NOMO-1 treated with DMSO at 0.1 percent for 48 hours (cell line): ENCODE results near the gene CCDC187.

ENCODE experiments used
- DNase-seq: peaks from one replicate; lab custom pipeline; 2025; ENCODE audit not compliant: unreplicated experiment; lab: John Stamatoyannopoulos, UW

CCDC187 gene

DNA sequence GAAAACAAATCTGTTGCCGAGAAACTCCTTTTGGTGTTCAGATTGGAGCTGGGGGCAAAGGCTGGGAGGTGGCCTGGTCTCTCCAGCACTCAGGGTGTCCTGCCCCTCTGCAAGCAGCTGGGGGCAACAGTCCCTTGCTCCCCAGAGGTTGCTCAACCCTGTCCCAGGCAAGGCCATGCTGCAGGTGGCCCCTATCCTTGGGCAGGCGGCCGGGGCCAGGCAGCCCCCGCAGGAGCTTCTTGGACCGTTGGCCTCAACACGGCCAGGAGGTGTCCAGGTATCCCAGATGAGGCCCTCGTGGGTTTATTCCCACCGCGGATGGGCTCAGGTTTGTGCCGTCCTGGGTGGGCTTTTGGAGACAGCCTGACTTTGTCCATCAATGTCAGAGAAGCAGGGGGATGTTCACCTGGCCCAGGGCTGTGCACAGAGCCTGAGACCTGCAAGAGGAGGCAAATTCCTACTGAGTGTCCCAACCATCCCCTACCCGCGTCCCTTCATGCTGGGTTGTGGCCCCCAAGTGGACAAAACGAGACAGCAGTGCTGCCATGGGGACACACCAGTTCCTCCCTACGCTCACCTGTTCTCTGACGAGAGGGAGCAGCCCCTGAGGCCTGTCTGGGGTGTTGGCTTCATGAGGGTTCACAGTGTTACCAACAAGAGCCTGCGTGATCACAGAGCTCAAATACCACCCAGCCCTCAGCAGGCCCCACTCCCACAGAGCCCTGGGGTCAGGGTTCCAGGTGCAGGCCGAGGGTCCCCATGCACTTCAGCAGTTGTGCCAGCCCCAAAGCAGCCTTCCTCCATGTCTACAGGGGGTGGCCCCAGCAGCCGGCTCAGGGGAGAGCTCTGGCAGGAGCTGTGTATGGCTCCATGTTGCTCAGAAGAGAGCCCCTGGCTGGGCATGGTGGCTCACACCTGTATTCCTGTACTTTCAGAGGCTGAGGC, 9.5 kb upstream of the CCDC187 start:
- no peak for DNase-seq

DNA sequence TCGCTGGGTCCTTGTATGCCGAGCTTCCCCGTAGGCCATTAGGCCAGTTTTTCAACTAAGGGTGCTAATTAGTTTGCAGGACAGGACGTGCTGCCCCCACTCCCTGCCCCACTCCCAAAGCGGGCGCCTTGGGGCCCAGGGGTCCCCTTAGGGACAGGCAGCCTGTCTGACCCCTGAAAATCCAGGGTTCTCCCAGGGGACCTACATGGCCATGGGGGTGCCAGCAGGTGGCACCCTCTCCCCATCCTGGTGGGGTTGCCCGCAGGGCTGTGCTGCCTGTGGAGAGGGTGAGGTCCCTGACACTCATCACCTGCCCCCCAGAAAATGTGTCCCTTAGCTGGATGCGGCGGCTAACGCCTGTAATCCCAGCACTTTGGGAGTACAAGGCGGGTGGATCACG, 8.5 kb upstream of the CCDC187 start:
- DNase-seq = peak; percentile 22

DNA sequence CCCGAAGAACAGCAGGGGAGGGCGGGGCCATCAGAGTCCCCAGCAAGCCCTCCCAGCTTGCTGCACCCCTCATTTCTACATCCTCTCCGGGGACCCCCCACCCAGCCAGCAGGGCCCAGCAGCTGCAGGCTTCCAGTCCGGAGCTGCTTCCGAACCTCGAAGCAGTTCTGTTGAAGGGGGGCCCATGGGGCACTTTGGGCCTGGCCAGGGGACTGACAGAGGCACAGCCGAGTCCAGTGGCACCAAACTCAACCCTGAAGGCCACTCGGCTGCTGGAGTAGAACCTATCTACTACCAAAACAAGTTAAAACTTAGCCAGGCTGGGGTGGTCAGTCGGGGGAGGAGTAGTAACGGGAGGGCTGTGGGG, 8.1 kb upstream of the CCDC187 start:
- DNase-seq = no peak

DNA sequence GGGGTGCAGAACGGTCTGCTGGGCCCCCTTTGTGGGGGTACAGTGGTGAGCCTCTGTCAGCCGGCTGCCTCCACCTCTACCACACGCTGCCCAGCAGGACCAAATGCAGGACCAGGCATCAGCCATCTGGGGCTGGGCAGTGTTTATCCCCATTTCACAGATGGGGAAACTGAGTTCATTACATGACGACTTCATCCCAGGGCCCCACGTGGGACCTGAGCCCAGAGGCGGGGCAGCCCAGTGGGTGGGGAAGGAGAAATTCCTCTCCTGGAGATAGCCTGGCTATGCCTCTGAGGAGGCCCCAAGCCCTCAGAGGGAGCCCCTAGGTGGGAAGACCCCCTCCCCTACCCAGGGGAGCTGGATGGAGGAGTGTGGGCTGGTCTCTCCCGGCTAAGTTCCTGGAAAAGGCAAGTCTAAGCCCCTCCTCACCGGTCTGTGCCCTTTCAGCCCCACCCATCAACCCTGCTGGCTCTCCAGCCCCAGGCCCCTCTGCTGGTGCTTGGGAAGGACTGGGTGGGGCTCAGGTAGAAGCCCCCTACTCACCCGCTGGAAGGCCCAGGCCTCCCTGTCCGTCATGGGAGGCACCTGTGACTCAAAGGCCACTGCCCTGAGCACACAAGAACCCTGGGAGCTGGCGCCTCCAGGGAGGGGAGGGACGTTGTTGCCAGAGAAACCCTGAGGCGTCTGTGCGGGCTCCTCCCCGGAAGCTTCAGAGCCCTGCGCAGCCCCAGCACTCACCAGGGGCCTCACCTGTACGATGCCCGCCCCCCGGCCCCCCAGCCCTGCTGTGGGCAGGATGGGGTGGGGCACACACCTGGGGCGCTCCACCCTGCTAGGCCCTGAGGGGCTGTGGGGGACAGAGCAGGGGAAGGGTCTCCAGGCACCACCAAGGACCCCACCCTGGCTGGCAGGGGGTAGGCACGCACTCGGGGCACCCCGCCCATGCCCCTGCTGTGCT, 7.4 kb upstream of the CCDC187 start:
- no peak for DNase-seq

DNA sequence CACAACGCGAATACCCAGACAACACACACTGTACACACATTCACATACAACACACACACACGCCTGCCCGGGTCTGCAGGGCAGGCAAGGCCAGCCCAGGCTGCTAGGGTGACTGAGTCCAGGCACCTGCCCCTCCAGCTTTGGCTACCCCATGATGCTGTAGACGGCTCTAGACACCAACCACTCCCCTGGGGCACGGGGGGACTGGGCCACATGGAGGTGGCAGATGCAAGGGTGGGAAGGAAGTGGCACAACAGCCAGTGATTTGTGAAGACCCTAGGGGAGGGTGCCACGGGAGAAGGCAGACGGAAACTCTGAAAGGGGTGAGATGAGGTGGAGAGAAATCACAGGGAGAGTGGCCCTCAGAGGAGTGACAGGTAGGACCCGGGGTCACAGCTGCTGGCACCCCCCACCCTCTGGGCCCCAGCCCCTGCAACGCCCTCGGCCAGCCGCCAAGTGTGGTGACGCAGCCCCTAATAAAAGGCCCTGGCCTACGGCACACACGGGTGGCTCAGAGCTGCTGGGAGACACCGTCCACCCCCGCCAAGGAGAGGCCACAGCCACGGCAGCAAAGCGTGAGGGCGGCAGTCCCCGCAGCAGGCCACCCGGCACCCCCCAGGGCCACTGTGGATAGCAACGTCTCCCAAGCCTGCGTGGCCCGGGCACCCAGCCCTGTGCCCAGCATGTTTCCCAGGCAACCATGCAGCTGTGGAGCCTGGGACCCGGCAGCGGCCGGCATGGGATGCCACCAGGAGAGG, 6.6 kb upstream of the CCDC187 start:
- DNase-seq = no peak

DNA sequence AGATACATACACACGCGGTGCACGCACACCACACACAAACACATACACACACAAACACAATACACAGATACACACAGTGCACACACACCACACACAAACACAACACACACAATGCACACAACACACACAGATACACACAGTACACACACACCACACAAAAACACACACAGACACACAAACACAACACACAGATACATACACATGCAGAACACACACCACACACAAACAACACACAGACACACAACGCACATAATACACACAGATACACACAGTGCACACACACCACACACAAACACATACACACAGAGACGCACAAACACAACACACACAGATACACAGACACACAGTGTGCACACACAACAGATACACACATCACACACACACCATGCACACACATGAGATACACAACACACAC, 5.9 kb upstream of the CCDC187 start:
- DNase-seq = no peak

DNA sequence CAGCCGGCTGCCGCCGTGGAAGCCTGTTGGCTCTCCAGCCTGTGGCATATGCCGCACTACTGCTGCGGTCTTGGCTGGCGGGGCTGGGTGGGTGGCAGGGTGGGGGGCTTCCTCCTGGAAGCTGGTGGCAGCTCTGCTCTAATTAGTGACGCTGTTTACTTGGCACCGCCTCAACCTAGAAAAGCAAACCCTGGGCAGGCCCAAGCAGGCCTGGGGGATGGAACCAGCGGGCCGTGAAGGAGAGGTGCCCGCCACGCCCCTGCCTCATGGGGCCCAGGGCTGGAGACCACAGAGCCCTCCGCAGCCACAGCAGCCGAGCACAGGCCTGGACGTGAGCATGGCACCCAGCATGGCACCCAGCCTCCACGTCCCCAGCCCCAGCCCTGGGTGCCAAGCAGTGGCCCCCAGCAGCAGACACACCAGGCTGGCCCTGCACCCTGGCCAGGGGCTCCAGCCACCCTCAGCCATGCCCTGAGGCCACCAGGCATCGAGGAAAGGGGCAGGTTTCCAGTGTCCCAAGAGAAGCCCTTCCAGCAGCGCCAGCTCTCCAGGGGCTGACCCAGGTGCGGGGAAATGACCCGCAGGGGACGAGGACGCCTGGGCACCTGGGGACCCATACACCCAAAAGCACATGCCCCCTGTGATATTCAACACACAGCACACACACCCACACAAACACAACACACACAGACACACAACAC, 5.4 kb upstream of the CCDC187 start:
- no peak for DNase-seq

DNA sequence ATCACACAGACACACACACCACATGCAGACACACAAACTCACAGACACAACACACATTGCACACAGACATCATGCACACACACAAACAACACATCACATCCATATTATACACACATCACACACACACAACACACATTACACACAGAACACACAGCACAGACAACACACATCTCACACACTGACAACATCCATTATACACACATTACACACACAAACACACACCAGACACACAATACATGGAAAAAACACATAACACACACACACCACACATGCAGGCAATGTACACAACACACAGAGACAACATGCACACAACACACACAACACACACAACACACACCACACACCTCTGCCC, 4.8 kb upstream of the CCDC187 start:
- DNase-seq = no peak

DNA sequence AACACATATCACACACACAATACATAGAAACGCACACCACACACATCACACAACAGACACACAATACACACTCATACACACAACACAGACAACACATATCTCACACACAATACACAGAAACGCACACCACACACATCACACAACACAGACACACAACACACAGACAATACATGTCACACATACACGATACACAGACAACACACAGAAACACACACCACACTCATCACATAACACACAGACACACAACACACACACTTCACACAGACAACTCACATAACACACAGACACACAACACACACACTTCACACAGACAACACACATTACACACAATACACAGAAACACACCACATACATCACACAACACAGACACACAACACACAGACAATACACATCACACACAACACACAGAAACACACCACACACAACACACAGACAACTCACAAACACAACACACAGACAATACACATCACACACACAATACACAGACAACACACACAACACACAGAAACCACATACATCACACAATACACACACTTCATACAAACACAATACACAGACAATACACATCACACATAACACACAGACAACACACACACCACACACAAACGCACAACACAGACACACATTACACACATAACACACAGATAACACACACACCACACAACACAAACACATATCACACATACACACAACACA, 4.3 kb upstream of the CCDC187 start:
- no peak for DNase-seq

DNA sequence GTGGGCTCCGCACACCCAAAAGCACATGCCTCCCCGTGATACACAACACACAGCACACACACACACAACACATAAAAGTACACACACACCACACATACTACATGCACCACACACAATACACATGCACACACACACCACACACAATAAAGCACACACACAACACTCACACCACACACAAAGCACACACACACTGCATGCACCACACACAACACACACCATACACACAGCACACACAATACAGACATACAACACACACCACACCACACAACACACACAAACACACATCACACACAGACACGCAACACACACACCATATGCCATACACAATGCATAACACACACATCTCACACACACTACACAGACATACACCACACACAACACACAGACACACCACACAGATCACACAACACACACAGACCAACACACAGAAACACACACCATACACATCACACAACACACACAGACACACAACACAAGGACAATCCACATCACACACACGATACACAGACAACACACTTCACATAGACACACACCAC, 3.4 kb upstream of the CCDC187 start:
- DNase-seq = no peak

DNA sequence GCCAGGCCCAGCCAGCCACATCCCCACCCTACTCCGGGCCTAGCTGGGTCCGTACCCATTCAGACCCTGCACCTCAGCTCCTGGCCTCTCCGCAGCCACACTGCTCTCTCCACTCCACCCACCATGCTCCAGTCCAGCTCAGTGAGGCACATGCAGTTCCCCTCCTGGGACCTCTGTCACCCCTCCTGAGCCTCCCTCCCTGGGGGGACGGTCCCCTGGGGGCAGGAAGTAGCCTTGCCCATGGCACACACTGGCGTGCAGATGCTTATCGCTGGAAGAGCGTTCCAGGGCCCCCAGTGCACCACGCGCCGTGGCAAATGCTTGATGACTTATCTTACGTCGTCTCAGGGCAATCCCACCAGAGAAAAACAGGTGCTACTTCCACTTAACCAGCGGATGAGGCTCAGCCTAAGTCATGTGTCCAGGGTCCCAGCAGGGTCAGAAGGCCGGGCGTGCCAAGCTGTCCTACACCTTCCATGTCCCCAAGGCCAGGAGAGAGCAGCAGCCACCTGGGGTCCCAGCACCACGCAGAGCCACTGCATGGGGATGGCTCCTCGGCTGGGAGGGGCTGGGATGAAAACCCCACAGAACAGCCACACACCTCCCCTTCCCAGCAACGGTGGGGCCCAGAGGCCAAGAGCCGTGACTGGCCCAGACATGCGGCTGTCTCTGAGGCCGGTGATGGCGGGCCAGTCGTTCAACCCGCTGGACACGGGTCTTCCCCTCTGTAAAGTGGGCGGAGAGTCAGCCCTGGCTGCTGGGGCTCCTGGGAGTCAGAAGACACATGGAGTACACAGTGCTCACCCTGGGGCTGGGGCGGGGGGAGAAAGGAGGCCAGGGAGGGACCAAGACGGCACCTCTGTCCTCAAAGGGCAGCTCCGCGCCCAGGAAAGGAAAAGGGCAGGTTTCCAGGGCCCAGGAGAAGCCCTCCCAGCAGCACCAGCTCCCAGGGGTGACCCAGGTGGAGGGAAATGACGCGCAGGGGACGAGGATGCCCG, 2.6 kb upstream of the CCDC187 start:
- no peak for DNase-seq

DNA sequence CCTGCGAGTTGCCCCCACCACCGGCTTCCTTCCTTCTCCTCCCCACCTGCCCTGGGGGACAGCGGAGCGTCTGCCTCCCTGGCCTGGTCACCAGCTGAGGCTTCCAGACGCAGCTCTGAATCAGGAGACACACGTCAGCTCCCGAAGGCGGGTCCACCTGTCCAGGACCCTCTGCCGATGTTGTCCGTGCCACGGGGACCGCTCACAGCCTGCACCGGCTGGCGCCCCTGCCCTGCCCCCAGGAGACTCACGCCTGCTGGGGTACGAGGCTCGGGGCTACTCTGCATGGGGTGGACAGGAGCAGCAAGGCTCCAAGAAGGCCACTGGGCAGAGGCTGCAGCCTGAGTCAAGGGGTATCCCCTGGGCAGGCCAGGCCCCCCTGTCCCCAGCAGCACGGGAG, 1.9 kb upstream of the CCDC187 start:
- no peak for DNase-seq

DNA sequence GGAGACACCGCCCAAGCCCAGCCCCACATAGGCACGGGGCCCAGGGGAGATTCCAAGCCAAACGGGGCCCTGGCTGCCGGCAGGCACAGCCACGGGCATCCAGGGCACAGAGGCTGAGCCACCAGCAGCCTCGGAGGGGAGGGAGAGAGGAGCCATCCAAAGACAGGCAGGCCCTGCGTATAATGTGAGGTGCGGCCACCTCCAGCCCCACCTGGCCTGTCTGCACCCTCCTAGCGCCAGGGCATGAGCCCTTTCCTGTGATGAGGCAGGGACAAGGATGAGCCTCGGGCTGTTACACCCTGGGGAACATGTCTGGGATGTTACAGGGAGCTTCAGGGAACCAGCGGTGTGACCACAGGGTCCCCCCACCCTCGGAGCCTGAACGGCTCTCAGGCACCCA, 1.1 kb upstream of the CCDC187 start:
- DNase-seq = no peak

DNA sequence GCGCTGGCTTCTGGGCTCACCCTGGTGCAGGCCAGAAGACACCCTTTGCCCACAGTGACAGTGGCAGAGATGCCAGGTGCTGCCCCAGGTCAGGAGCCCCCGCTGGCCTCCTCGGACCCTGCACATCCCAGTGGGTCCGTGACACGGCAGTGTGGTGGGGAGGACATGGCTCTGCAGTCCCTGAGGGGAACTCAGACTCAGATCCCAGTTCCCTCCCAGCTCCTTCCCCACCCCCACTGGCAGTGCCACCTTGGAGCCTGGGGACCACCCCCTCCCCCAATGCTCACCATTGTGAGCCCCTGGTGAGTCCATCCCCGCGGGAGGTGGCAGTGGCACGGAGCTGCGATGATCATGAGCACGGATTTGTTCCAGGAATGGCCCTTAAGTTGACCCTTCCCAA, 562 bp upstream of the CCDC187 start:
- no peak for DNase-seq

DNA sequence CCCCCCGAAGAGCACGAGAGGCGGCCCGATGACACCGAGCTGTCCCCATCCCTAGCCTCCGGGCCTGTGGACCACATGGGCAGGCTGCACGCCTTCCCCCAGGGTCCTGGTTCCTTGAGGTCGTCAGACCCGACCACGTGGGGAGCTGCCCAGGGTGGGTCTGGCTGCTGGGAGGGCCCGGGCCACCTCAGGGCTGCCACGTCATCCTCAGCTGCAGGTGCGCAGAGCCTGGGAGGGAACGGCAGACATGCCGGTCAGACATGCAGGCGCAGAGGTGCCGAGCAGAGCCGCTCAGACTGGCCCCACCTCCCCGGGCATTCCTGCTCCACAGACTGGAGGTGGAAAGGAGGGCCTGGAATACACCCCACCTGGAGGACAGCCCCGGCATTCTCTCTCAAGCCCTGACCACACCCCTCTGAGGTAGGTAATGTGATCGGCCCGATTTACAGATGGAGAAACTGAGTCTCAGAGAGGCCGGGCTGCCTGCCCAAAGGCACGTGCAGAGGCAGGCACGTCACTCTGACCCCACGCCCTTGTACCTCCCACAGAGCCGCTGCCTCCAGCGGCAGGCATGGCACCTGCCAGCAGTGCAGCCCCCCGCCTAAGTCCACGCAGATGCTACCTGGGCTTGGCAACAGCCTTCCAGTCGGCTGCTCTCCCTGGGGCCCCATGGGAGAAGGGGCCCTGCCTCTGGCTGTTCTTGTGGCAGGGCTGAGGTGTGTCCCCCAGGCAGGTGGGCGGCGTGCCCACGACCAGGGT, 649 bp downstream of the CCDC187 start:
- DNase-seq = no peak

DNA sequence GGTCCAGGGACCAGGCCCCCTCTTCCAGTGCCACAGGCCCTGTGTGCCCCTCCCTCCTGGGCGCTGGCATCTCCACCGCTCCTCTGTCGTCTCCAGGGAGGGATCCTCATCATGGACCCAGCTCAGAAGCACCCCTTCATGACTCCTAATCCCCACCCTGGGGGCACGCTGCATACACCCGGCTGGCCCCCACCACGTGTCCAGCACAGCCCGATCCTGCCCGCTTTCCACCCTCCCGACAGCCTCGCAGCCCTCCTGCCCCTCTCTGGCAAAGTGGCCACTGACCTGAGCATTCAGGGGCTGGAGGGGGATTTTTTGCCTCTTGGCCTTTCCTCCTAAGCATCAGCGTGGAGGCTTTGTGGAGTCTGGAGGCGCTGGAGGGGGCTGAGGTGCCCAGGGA, 1.4 kb downstream of the CCDC187 start:
- no peak for DNase-seq

DNA sequence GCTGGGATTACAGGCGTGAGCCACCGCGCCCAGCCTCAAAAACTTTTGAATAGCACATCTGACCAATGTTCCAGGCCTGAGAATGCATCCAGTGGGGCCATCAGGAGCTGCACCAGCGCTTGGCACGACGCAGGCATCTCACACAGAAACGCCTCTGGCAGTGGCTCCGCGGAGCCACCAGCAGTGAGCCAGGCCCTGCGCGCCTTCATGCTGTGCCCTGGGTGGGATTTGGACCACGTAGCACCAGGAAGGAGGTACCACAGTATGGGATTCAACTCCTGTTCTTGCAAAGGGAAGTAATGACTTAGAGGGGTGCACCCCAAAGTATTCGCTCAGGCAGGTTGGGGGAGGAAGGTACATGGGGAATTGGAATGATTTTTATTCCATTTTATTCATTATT, 3.0 kb downstream of the CCDC187 start:
- DNase-seq = no peak

DNA sequence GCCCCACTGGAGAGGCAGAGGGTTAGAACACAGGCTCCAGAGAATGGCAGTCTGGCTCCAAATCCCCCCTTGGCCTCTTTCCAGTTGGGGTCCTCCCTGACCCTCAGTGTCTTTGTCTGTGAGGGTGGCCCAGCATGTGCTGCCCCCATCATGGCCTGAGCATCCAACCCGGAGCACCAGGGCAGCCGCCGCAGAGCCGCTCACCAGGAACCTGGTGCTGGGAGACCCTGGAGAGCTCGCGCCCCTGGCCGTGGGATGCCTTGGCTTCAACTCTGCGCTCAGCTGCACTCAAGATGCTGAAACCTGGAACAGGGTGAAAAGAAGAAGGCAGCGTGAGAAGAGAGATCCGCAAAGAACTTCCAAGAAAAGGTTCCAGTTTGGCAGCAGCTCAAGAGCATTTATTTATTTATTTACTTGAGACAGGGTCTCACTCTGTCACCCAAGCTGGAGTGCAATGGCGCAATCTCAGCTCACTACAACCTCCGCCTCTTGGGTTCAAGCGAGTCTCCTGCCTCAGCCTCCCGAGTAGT, 3.8 kb downstream of the CCDC187 start:
- DNase-seq = no peak
